OCI-LY7 (cell line): ENCODE measurements around the gene C1QC. TPM values are rescaled to one million over a fixed set of nuclear protein-coding genes. Genes with fewer than 3 reads are reported as not detected.

ENCODE experiments used
- BruUV-seq: library from RNA; stranded (reverse); fragments of 400-500 nt; replicated peaks from 2 replicates; lab custom pipeline; 2021; lab: Mats Ljungman, UMichigan
- CTCF ChIA-PET: fragments of 300-600 bp; sonication (Branson Sonifier 250); formaldehyde crosslinking; loops from one replicate; lab custom pipeline; 2022; ENCODE audit warnings: antibody characterized with exemption; ENCODE audit not compliant: unreplicated experiment; lab: Charles Lee
- POLR2A ChIA-PET: fragments of 300-600 bp; sonication (Branson Sonifier 250); formaldehyde crosslinking; loops from one replicate; lab custom pipeline; 2022; ENCODE audit warnings: antibody characterized with exemption; lab: Charles Lee
- DNase-seq: peaks from one replicate; pipeline ENCODE4 v3.0.0-alpha.2; 2015; ENCODE audit warnings: low spot score
- H2AFZ ChIP-seq: fragments of 200-600 bp; sonication (generic), shearing (Covaris generic); 2 replicates; pipeline ENCODE4 v1.6.1; 2014; ENCODE audit warnings: mild to moderate bottlenecking, antibody characterized with exemption, low read length, moderate library complexity
- H3K27ac ChIP-seq: fragments of 200-600 bp; sonication (generic); 2 replicates; pipeline ENCODE4 v1.5.1; 2014; ENCODE audit warnings: mixed run types, low read depth, mild to moderate bottlenecking, moderate library complexity, low read length, inconsistent platforms; ENCODE audit not compliant: poor library complexity, severe bottlenecking
- H3K36me3 ChIP-seq: fragments of 200-600 bp; sonication (generic); 2 replicates; pipeline ENCODE4 v1.6.1; 2014; ENCODE audit warnings: mild to moderate bottlenecking, antibody characterized with exemption, low read length, moderate library complexity, mixed read lengths; ENCODE audit not compliant: insufficient read depth
- H3K4me1 ChIP-seq: fragments of 200-600 bp; sonication (generic); 2 replicates; pipeline ENCODE4 v1.5.1; 2014; ENCODE audit warnings: mild to moderate bottlenecking, low read length; ENCODE audit not compliant: insufficient read depth, poor library complexity, severe bottlenecking
- H3K4me2 ChIP-seq: fragments of 200-600 bp; sonication (generic); 2 replicates; pipeline ENCODE4 v1.6.1; 2014; ENCODE audit warnings: mild to moderate bottlenecking, low read length
- H3K4me3 ChIP-seq: fragments of 200-600 bp; sonication (generic); 2 replicates; pipeline ENCODE4 v1.5.1; 2014; ENCODE audit warnings: mild to moderate bottlenecking, low read depth, low read length; ENCODE audit not compliant: poor library complexity, severe bottlenecking
- H3K79me2 ChIP-seq: fragments of 200-600 bp; sonication (generic); 2 replicates; pipeline ENCODE4 v1.6.1; 2016; ENCODE audit warnings: low read depth, mild to moderate bottlenecking, low read length, moderate library complexity, mixed read lengths; ENCODE audit not compliant: insufficient read depth
- H3K9me2 ChIP-seq: fragments of 200-600 bp; sonication (generic); 2 replicates; pipeline ENCODE4 v1.6.1; 2016; ENCODE audit warnings: mild to moderate bottlenecking, low read length, mixed read lengths; ENCODE audit not compliant: insufficient read depth
- H3K9me3 ChIP-seq: fragments of 200-600 bp; sonication (generic); 2 replicates; pipeline ENCODE4 v1.6.1; 2014; ENCODE audit warnings: mild to moderate bottlenecking, mixed run types, low read length, mixed read lengths
- H4K20me1 ChIP-seq: fragments of 200-600 bp; sonication (generic); 2 replicates; pipeline ENCODE4 v1.6.1; 2014; ENCODE audit warnings: mild to moderate bottlenecking, antibody characterized with exemption, low read length, moderate library complexity, mixed read lengths; ENCODE audit not compliant: insufficient read depth
- EZH2phosphoT487 ChIP-seq: fragments of 200-600 bp; sonication (generic); IDR thresholded peaks from 2 replicates; pipeline ENCODE4 v1.6.1; 2018; ENCODE audit warnings: low read depth, borderline replicate concordance, mild to moderate bottlenecking, mixed run types, antibody characterized with exemption, low read length, moderate library complexity, mixed read lengths
- intact Hi-C: fragments of 100-400 bp; cut with micrococcal nuclease; formaldehyde crosslinking; loops from one replicate; pipeline ENCODE4 v1.10.0; 2022; ENCODE audit not compliant: unreplicated experiment
- total RNA-seq, 2 experiments: library from RNA; depleted of rRNA in 1 of 2; stranded (reverse); fragments of >200 nt in 1 of 2; shearing (Covaris generic) in 1 of 2; gene quantifications; 2 replicates each; pipeline ENCODE4 v1.2.3, GENCODE V29; 2014 to 2022
- TF ChIP-seq, protein P1 (sequence below): fragments of 200-600 bp; sonication (generic); conservative IDR thresholded peaks from 2 replicates; pipeline ENCODE4 v1.5.1; 2014; ENCODE audit warnings: mild to moderate bottlenecking, antibody characterized with exemption, low read length, moderate library complexity, mixed read lengths

The C1QC gene
- total RNA-seq, 2 experiments from 2014 or later = not detected

DNA sequence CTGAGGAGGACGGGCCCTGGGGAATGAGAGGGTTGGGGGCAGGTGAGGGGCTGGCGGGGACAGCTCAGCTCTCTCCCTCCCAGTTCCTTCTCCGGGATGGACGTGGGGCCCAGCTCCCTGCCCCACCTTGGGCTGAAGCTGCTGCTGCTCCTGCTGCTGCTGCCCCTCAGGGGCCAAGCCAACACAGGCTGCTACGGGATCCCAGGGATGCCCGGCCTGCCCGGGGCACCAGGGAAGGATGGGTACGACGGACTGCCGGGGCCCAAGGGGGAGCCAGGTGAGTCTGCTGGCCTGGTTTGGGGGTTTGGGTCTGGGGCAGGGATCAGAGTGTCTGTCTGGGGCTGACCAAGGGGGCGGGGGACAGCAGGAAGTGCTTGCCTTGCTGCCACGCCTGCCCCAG lies 495 bp downstream of the C1QC start:
- ChIA-PET CTCF (no interaction called here), POLR2A (no interaction called here)
- Histone ChIP-seq H3K9me3 (no peaks in the 10 kb centered on the region), H3K79me2 (no peaks in the 10 kb centered on the region), H3K36me3 (no peaks in the 10 kb centered on the region), H2AFZ (no peak overlapping the region), H3K4me3 (no peak overlapping the region), H3K9me2 (no peaks in the 10 kb centered on the region), H3K27ac (no peak overlapping the region), H4K20me1 (no peaks in the 10 kb centered on the region; the same call in 1 of the 2 replicates), H3K4me2 (no peak overlapping the region), H3K4me1 (no peaks in the 10 kb centered on the region)
- BruUV-seq = no TSS peak
- TF ChIP-seq EZH2phosphoT487 = no peak
- TF ChIP-seq, protein P1, sequence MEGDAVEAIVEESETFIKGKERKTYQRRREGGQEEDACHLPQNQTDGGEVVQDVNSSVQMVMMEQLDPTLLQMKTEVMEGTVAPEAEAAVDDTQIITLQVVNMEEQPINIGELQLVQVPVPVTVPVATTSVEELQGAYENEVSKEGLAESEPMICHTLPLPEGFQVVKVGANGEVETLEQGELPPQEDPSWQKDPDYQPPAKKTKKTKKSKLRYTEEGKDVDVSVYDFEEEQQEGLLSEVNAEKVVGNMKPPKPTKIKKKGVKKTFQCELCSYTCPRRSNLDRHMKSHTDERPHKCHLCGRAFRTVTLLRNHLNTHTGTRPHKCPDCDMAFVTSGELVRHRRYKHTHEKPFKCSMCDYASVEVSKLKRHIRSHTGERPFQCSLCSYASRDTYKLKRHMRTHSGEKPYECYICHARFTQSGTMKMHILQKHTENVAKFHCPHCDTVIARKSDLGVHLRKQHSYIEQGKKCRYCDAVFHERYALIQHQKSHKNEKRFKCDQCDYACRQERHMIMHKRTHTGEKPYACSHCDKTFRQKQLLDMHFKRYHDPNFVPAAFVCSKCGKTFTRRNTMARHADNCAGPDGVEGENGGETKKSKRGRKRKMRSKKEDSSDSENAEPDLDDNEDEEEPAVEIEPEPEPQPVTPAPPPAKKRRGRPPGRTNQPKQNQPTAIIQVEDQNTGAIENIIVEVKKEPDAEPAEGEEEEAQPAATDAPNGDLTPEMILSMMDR = no peak
- intact Hi-C loops = loop anchor here (5.0 kb wide), 1 partner anchor 512 kb away; no protein-coding TSS in a partner anchor
- DNase-seq = no peak

DNA sequence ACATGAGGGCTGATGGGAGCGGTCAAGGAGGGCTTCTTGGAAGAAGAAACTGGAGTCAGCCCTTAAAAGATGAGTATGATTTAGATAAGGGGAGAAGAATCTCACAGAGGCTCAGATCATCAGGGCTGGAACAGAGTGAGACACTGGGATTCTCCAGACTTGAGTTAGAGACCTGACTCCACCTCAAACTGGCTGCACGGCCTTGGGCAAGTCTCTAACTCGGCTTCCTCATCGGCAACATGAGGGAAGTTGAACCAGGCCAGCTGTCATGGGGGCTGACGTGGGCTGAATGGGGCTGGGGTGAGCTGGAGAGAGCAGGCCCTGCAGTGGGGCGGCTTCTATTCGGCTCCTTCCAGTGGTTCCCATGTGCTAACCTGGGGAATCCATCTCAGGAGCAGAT lies 2.5 kb downstream of the C1QC start:
- TF ChIP-seq, protein P1 = no peak
- no peak for TF ChIP-seq EZH2phosphoT487
- ChIA-PET CTCF (no interaction called here), POLR2A (interaction anchor here (0.7 kb wide), 1 partner anchor 129 kb away, joined by 3 read pairs; no protein-coding TSS in a partner anchor)
- Histone ChIP-seq H3K79me2 (no peaks in the 10 kb centered on the region), H3K27ac (no peak overlapping the region), H3K4me3 (no peak overlapping the region), H3K4me2 (no peak overlapping the region), H4K20me1 (no peaks in the 10 kb centered on the region; the same call in 1 of the 2 replicates), H3K36me3 (no peaks in the 10 kb centered on the region), H3K9me2 (no peaks in the 10 kb centered on the region), H2AFZ (no peak overlapping the region), H3K4me1 (no peaks in the 10 kb centered on the region), H3K9me3 (no peaks in the 10 kb centered on the region)
- BruUV-seq = no TSS peak
- no peak for DNase-seq
- intact Hi-C loops = no loop called here

DNA sequence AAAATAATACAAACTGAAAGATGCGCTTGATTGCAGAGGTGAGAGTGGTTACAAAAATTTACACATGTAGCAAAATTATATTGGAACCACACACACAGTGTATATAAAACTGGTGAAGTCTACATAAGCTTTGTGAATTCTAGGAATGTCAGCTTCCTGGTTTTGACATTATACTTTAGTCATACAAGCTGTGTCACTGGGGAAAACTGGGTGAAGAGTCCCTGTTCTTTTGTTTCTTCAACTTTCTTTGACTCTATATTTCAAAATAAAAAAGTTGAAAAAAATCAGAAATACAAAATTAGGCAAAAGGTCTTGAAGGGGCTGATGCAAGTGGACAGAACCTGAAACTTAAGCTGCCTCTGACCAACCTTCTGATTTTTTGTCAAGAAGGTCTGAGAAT lies 3.0 kb downstream of the C1QC start:
- Histone ChIP-seq H4K20me1 (no peaks in the 10 kb centered on the region; the same call in 1 of the 2 replicates), H3K4me2 (no peak overlapping the region), H2AFZ (no peak overlapping the region), H3K4me3 (no peak overlapping the region), H3K79me2 (no peaks in the 10 kb centered on the region), H3K9me2 (no peaks in the 10 kb centered on the region), H3K27ac (no peak overlapping the region), H3K9me3 (no peaks in the 10 kb centered on the region), H3K4me1 (no peaks in the 10 kb centered on the region), H3K36me3 (no peaks in the 10 kb centered on the region)
- CTCF ChIA-PET = interaction anchor here (0.8 kb wide), 1 partner anchor 227 kb away, joined by 3 read pairs; no protein-coding TSS in a partner anchor
- TF ChIP-seq EZH2phosphoT487 = no peak
- TF ChIP-seq, protein P1 = no peak
- no TSS peak for BruUV-seq
- POLR2A ChIA-PET = interaction anchor here (0.7 kb wide), 1 partner anchor 130 kb away, joined by 3 read pairs; no protein-coding TSS in a partner anchor
- no peak for DNase-seq
- intact Hi-C loops = no loop called here
